GM12874 (cell line): ENCODE measurements around the gene LASP1NB.
A peak's percentile ranks its signal among the peaks of the same experiment; 100 is the strongest.

Experiments used
- CTCF ChIP-seq: IDR thresholded peaks from 2 replicates; pipeline ENCODE4 v1.5.1; 2011; ENCODE audit warnings: low read depth, mild to moderate bottlenecking, control low read depth, low read length, moderate library complexity; ENCODE audit not compliant: insufficient read depth

Gene LASP1NB

GRCh38 chr17:38925263-38925995, at the start of gene LASP1NB:
TSS of gene LASP1NB (plus strand) at chr17:38925614.
- no peak for TF ChIP-seq CTCF

- no peak for TF ChIP-seq CTCF
These were observed 48.1 kb upstream of the LASP1NB start for GRCh38 chr17:38877130-38877851.

- no peak for TF ChIP-seq CTCF
These were observed 45.3 kb upstream of the LASP1NB start for GRCh38 chr17:38879878-38880665.

GRCh38 chr17:38881600-38882191, 43.7 kb upstream of the LASP1NB start:
- no peak for TF ChIP-seq CTCF

- no peak for TF ChIP-seq CTCF
These were observed 42.5 kb upstream of the LASP1NB start for GRCh38 chr17:38882870-38883269.

GRCh38 chr17:38883592-38884526, 41.6 kb upstream of the LASP1NB start:
- 0 out of 2 replicates have a peak, but pooled peaks have one; percentile 13 for TF ChIP-seq CTCF
